Small intestine (tissue), 7 donors: ENCODE measurements around the gene NCKAP5. TPM values are rescaled to one million over a fixed set of nuclear protein-coding genes. Genes with fewer than 3 reads are reported as not detected.

Source experiments
- DNase-seq, 2 donors: peaks; one replicate each; pipeline versions ENCODE4 v3.0.0 to v3.0.0-alpha.2; 2013
- FAIRE-seq: peaks from 2 replicates; lab custom pipeline; 2012; peaks lifted over from hg19 to GRCh38; lab: Jason Lieb, UNC
- H3K27ac ChIP-seq, 3 donors: one replicate each; pipeline ENCODE4 v1.5.1; 2013; ENCODE audit warnings: low read length in 2 of 3, mild to moderate bottlenecking in 2 of 3, control low read depth in 1 of 3, inconsistent platforms in 1 of 3, low read depth in 1 of 3, moderate library complexity in 1 of 3
- H3K27me3 ChIP-seq, 3 donors: one replicate each; pipeline ENCODE4 v1.6.1; 2013; ENCODE audit warnings: low read length in 3 of 3, inconsistent platforms in 1 of 3; ENCODE audit not compliant: control insufficient read depth in 3 of 3, insufficient read depth in 3 of 3
- H3K36me3 ChIP-seq, 3 donors: one replicate each; pipeline ENCODE4 v1.6.1; 2013; ENCODE audit warnings: low read length in 3 of 3, inconsistent platforms in 1 of 3, low read depth in 1 of 3, mild to moderate bottlenecking in 1 of 3, moderate library complexity in 1 of 3; ENCODE audit not compliant: control insufficient read depth in 3 of 3, insufficient read depth in 2 of 3
- H3K4me1 ChIP-seq, 3 donors: one replicate each; pipeline ENCODE4 v1.6.1; 2013; ENCODE audit warnings: low read length in 2 of 3, inconsistent platforms in 1 of 3, low read depth in 1 of 3, mild to moderate bottlenecking in 1 of 3, moderate library complexity in 1 of 3; ENCODE audit not compliant: control insufficient read depth in 3 of 3, insufficient read depth in 2 of 3
- H3K4me3 ChIP-seq, 3 donors: one replicate each; pipeline ENCODE4 v1.5.1; 2013; ENCODE audit warnings: low read length in 3 of 3, control low read depth in 1 of 3, inconsistent platforms in 1 of 3, low read depth in 1 of 3, mild to moderate bottlenecking in 1 of 3, moderate library complexity in 1 of 3
- H3K9me3 ChIP-seq, 2 donors: one replicate each; pipeline ENCODE4 v1.6.1; 2013; ENCODE audit warnings: low read depth in 1 of 2, low read length in 1 of 2; ENCODE audit not compliant: control insufficient read depth in 2 of 2, insufficient read depth in 1 of 2
- WGBS, 3 donors: extraction: QIAGEN DNeasy Blood & Tissue Kit; methylation state at CpG; one replicate each; pipeline ENCODE4 v1.1.7; 2013; 5-methylcytosine and 5-hydroxymethylcytosine counted together
- polyA plus RNA-seq, 4 donors: library from polyadenylated mRNA; stranded (reverse) in 3 of 4; unstranded in 1 of 4; fragments of 200-250 nt in 3 of 4; fragments of 120-200 nt in 1 of 4; gene quantifications; one replicate each; pipeline versions ENCODE4 v1.2.1 to v1.2.3, GENCODE V29; 2013
- donor health status: healthy with polysubstance abuse.
- donor health status: control.
- donor health status: control.
- donor health status: Bipolar disorder and iron deficiency.
- donor health status: healthy.

The NCKAP5 gene
- polyA plus RNA-seq, 4 donors: 0.52 to 7.8 (median 6.5) TPM

DNA sequence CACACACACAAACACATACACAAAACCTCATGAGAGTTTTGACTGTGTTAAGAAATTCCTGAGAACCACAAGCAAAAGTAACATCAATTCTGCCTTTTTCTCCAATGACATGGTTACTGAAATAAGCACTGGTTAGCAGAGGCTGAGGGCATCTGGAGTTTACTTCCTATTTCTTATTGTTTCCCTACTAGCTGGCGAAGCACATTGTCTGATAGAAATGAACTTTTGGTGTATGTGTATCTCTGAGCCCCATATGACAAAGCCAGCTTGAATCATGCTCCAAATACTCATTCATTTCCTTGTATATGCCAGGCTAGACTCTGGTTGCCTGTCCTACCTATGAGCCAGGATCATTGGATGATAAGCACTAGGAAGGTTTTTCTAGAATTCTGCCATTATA, 203.1 kb downstream of the NCKAP5 start:
- Histone ChIP-seq H3K27ac (no peak overlapping the region), H3K27me3 (no peaks in the 10 kb centered on the region), H3K36me3 (no peaks in the 10 kb centered on the region), H3K4me3 (no peak overlapping the region), H3K9me3 (no peaks in the 10 kb centered on the region), H3K4me1 (no peaks in the 10 kb centered on the region)
- DNase-seq (no peak), FAIRE-seq (no peak)
- 69 to 89% (median 76%) methylated on average over 1 of the region's 1 CpG for WGBS, 3 donors

- Histone ChIP-seq H3K4me1 (no peaks in the 10 kb centered on the region), H3K4me3 (no peak overlapping the region), H3K36me3 (no peaks in the 10 kb centered on the region), H3K27ac (no peak overlapping the region), H3K27me3 (no peaks in the 10 kb centered on the region), H3K9me3 (no peaks in the 10 kb centered on the region)
- 65 to 83% (median 75%) methylated on average over 3 of the region's 3 CpGs for WGBS, 3 donors
- no peak for DNase-seq
- FAIRE-seq: no peak
These were observed 203.6 kb downstream of the NCKAP5 start for GRCh38 chr2:133364636-133365035.

DNA sequence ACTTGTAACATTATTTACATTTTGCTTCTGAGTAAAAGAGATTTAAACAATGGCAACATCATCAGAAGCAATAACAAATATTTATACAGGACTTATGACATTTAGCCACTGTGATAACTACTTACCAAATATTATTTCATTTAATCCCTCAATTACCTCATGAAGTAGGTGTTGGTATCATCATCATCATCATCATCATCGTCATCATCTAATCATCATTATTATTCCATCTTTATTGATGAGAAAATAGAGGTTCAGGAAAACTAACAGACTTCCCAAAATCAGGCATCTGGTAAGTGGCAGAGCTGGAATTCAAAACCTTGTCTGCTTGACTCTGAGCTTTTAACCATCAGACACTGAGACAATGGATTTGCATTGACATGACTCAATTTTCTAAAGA, 204.4 kb downstream of the NCKAP5 start:
- DNase-seq (no peak), FAIRE-seq (no peak)
- Histone ChIP-seq H3K27ac (no peak overlapping the region), H3K4me3 (no peak overlapping the region), H3K27me3 (no peaks in the 10 kb centered on the region), H3K36me3 (no peaks in the 10 kb centered on the region), H3K9me3 (no peaks in the 10 kb centered on the region), H3K4me1 (no peaks in the 10 kb centered on the region)
- 78 to 95% (median 87%) methylated on average over 1 of the region's 1 CpG for WGBS, 3 donors

DNA sequence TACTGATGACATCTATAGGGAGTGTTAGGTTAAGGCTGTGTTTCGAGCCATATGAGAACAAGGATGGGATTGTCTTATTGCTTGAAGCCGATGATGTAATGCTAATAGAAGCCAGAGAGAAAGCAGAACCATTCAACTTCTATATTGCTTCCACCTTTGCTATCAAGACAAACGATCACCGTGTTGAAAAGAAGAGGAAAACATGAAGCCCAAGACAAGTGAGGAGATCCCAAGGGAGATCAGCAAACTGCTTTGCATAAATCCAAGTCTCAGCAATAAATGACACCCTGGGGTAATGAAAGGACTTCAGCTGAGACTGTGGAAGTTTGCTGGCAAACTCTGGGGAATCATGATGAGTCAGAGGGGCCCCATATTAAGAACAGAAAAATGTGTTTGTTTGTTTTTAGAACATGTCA, 206.2 kb downstream of the NCKAP5 start:
- no peaks in the 10 kb centered on the region for H3K36me3 ChIP-seq
- WGBS, 3 donors: 19 to 26% (median 23%) methylated on average over 4 of the region's 4 CpGs
- FAIRE-seq (no peak), DNase-seq (peak in 1 of 2 donors; percentile 18)
- no peak overlapping the region for H3K4me3 ChIP-seq
- H3K4me1 ChIP-seq: no peaks in the 10 kb centered on the region
- H3K27me3 ChIP-seq: no peaks in the 10 kb centered on the region
- H3K27ac ChIP-seq: no peak overlapping the region
- no peaks in the 10 kb centered on the region for H3K9me3 ChIP-seq

GRCh38 chr2:133360882-133361281, 207.4 kb downstream of the NCKAP5 start:
- no peak overlapping the region for H3K27ac ChIP-seq
- H3K36me3 ChIP-seq: no peaks in the 10 kb centered on the region
- H3K4me3 ChIP-seq: no peak overlapping the region
- no peaks in the 10 kb centered on the region for H3K9me3 ChIP-seq
- DNase-seq (no peak), FAIRE-seq (no peak)
- WGBS, 3 donors: 91 to 95% (median 95%) methylated on average over 1 of the region's 1 CpG
- H3K27me3 ChIP-seq: no peaks in the 10 kb centered on the region
- no peaks in the 10 kb centered on the region for H3K4me1 ChIP-seq

- 71 to 84% (median 83%) methylated on average over 3 of the region's 3 CpGs for WGBS, 3 donors
- Histone ChIP-seq H3K4me3 (no peak overlapping the region), H3K9me3 (no peaks in the 10 kb centered on the region), H3K27ac (no peak overlapping the region), H3K27me3 (no peaks in the 10 kb centered on the region), H3K4me1 (no peaks in the 10 kb centered on the region), H3K36me3 (no peaks in the 10 kb centered on the region)
- no peak for DNase-seq
- FAIRE-seq: no peak
These were observed 208.1 kb downstream of the NCKAP5 start for GRCh38 chr2:133360190-133360589.

DNA sequence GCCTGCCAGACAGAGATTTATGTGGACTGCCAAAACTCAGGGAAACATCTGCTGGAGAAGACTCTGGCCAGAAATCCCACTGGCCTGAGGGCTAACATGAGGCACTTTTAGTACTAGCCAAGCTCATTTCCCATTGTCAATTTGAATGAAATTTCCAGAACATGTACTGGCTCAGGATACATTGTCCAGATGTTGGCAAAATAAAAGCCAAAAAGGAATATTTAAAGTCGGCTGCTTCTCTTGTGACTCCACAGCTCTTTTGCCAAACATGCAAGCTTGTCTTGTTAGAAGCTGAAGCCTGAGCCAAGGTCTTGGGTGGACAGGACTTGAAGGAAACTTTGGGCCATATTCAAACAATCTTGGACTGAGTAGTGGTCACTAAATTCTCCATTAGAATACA, 215.5 kb downstream of the NCKAP5 start:
- Histone ChIP-seq H3K4me3 (no peak overlapping the region), H3K4me1 (no peaks in the 10 kb centered on the region), H3K9me3 (no peaks in the 10 kb centered on the region), H3K27me3 (no peaks in the 10 kb centered on the region), H3K27ac (no peak overlapping the region), H3K36me3 (no peaks in the 10 kb centered on the region)
- WGBS, 3 donors: 53 to 78% (median 77%) methylated on average over 1 of the region's 1 CpG
- FAIRE-seq (no peak), DNase-seq (no peak)

DNA sequence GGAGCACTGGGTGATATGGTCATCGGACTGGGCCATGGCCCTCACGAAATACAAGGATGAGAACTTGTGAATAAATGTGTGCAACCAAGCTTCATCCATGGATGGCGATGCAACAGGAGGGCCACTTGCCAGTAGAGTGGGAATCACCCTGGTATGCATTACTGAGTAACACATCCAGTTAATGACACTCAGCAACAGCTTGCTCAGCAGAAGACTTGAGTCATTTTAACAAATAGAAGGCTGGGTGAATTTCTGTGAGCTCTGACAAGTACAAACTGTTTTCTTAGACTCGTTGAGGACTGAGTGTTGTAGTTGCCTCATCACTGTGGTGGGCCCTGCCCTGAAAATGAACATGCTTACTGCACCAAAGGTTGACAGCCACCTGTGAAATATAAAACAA, 221.6 kb downstream of the NCKAP5 start:
- WGBS, 3 donors: 80 to 90% (median 80%) methylated on average over 4 of the region's 4 CpGs
- Histone ChIP-seq H3K9me3 (no peaks in the 10 kb centered on the region), H3K36me3 (no peaks in the 10 kb centered on the region), H3K4me3 (no peak overlapping the region), H3K27me3 (no peaks in the 10 kb centered on the region), H3K27ac (no peak overlapping the region), H3K4me1 (no peaks in the 10 kb centered on the region)
- no peak for FAIRE-seq
- no peak for DNase-seq

GRCh38 chr2:133345638-133346037, 222.6 kb downstream of the NCKAP5 start:
- H3K9me3 ChIP-seq: no peaks in the 10 kb centered on the region
- FAIRE-seq (no peak), DNase-seq (no peak)
- H3K4me1 ChIP-seq: no peaks in the 10 kb centered on the region
- H3K36me3 ChIP-seq: no peaks in the 10 kb centered on the region
- 92 to 97% (median 93%) methylated on average over 1 of the region's 1 CpG for WGBS, 3 donors
- H3K27me3 ChIP-seq: no peaks in the 10 kb centered on the region
- H3K27ac ChIP-seq: no peak overlapping the region
- no peak overlapping the region for H3K4me3 ChIP-seq
